ENCODE data around the gene LARP1. TPM values are rescaled to one million over a fixed set of nuclear protein-coding genes. Genes with fewer than 3 reads are reported as not detected.

LARP1 gene
- total and polyA plus RNA-seq, 9 of the 15 experiments (the other 6 are each of a cell fraction or from before 2014, with no cell fraction given): 22.6 to 300 (median 92.0) TPM

GRCh38 chr5:154840435-154841272 lies 85.5 kb downstream of the LARP1 start (continued):
- TF ChIP-seq SIN3B (IDR thresholded peaks at IDR 0.05; ENCODE audit: low read depth): peak; percentile 33; the same call in 1 of the 2 replicates
- peak; percentile 73 for TF ChIP-seq LEF1 (IDR thresholded peaks at IDR 0.05)
- TF ChIP-seq HNRNPH1 (optimal IDR thresholded peaks at IDR 0.05; ENCODE audit: low read depth, low read length): no peak
- TF ChIP-seq CXXC5 (CRISPR knock-in tag; IDR thresholded peaks at IDR 0.05): peak; percentile 60
- TF ChIP-seq ZNF512 (tag; IDR thresholded peaks at IDR 0.05): no peak
- TF ChIP-seq MYNN (IDR thresholded peaks at IDR 0.05): peak; percentile 65
- no peak for TF ChIP-seq MYNN (CRISPR knock-in tag; IDR thresholded peaks at IDR 0.05)
- peak; percentile 45; the same call in 1 of the 2 replicates for TF ChIP-seq ZNF511 (CRISPR knock-in tag; IDR thresholded peaks at IDR 0.05)
- peak; percentile 91 for TF ChIP-seq TAL1 (IDR thresholded peaks at IDR 0.05)
- peak; percentile 73; the same call in 1 of the 2 replicates for TF ChIP-seq RNF2 (IDR thresholded peaks at IDR 0.05)
- TF ChIP-seq ZNF75A (CRISPR knock-in tag; IDR thresholded peaks at IDR 0.05): no peak
- TF ChIP-seq SRSF1 (IDR thresholded peaks at IDR 0.05; ENCODE audit: low read depth, low read length): no peak
- no peak for TF ChIP-seq ZFPM2 (CRISPR knock-in tag; IDR thresholded peaks at IDR 0.05)
- no peak for TF ChIP-seq SRSF7 (optimal IDR thresholded peaks at IDR 0.05; ENCODE audit: low read depth, low read length)
- no peak for TF ChIP-seq FUS (optimal IDR thresholded peaks at IDR 0.05; ENCODE audit: low read depth, low read length)
- no peak for TF ChIP-seq MAFG (tag; conservative IDR thresholded peaks at IDR 0.05)
- peak; percentile 82 to 88 for TF ChIP-seq KDM1A (IDR thresholded peaks at IDR 0.05)
- peak; percentile 89 for TF ChIP-seq NBN (IDR thresholded peaks at IDR 0.05; ENCODE audit: low read depth)
- peak; percentile 30 for TF ChIP-seq TBP (optimal IDR thresholded peaks at IDR 0.05; ENCODE audit: low read depth, low read length)
- no peak for TF ChIP-seq ATF1 (CRISPR knock-in tag; IDR thresholded peaks at IDR 0.05)
- peak; percentile 58 for TF ChIP-seq ATF1 (tag; IDR thresholded peaks at IDR 0.05)
- TF ChIP-seq HMBOX1 (IDR thresholded peaks at IDR 0.05): peak; percentile 82
- TF ChIP-seq DACH1 (IDR thresholded peaks at IDR 0.05; ENCODE audit: partially characterized antibody): no peak
- peak; percentile 69 for TF ChIP-seq VEZF1 (CRISPR knock-in tag; IDR thresholded peaks at IDR 0.05)
- peak; percentile 35; the same call in 1 of the 2 replicates for TF ChIP-seq ADNP (tag; IDR thresholded peaks at IDR 0.05)
- 0 out of 2 replicates have a peak, but pooled peaks have one; percentile 24 for TF ChIP-seq ELF1 (tag; IDR thresholded peaks at IDR 0.05)
